ENCODE results near the gene SNX10.

The SNX10 gene

GRCh38 chr7:26307791-26308190 is 16.1 kb downstream of the SNX10 start:
- TF ChIP-seq CTCF (IDR thresholded peaks at IDR 0.05; ENCODE audit: low read depth, low read length, missing control alignments), result no peak
- DNase-seq (ENCODE audit: extremely low read depth, low read depth), result no peak
- no peak overlapping the region for H3K4me3 ChIP-seq (replicated peaks; ENCODE audit: low read depth, low read length)

DNA sequence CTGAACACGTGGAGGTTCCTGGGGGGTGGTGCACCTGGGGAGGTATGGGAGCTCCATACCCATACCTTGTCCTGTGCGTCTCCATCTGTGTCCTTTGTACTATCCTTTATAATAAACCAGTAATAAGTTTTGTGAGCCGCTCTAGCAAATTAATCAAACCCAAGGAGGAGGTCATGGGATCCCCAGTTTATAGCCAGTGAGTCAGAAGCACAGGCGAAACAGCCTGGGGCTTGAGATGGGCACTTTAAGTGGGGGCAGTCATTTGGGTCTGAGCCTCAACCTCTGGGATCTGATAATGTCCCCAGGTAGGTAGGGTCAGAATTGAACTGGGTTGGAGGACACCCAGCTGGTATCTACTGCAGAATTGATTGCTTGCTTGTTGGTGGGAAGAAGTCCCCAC is 16.9 kb downstream of the SNX10 start:
- no peak overlapping the region for H3K4me3 ChIP-seq (replicated peaks; ENCODE audit: low read depth, low read length)
- TF ChIP-seq CTCF (IDR thresholded peaks at IDR 0.05; ENCODE audit: low read depth, low read length, missing control alignments), result no peak
- DNase-seq (ENCODE audit: extremely low read depth, low read depth), result no peak

DNA sequence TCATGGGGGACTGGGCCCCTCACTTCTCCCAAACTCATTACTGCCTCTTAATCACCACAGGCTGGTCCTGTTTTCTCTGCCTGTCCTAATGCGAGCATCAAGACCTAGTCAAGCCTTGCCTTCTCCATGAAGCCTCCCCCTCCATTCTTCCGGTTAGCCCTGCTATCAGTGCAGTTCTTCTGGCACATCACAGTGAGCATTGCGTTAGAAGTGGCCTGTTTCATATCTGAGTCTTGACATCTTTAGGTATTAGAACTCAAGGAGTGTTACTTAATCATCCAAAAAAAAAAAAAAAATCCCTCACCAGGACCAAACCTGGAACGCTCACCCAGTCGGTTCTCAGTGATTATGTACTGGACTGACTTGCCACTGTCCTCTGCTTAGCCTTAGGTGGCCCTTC is 17.4 kb downstream of the SNX10 start:
- no peak overlapping the region for H3K4me3 ChIP-seq (replicated peaks; ENCODE audit: low read depth, low read length)
- TF ChIP-seq CTCF (IDR thresholded peaks at IDR 0.05; ENCODE audit: low read depth, low read length, missing control alignments), result no peak
- no peak for DNase-seq (ENCODE audit: extremely low read depth, low read depth)

DNA sequence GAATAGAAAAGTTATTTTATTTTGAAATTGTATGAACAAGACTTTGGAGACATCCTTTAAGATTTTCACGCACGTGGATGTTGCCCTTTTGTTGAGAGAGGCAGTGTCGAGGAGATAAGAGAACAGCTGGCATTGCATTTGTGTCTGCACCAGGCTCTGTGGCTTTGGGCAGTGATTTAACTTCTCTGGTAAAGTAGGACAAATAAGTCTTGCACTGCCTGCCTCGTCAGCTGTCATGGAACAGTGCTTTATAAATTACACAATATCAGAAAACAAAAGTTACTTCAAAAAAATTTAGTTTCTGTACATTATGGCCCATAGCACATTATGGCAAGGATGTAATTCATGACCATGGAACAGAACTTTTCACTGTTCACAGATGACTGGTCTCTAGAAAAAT is 20.1 kb downstream of the SNX10 start:
- no peak for DNase-seq (ENCODE audit: extremely low read depth, low read depth)
- no peak overlapping the region for H3K4me3 ChIP-seq (replicated peaks; ENCODE audit: low read depth, low read length)
- TF ChIP-seq CTCF (IDR thresholded peaks at IDR 0.05; ENCODE audit: low read depth, low read length, missing control alignments), result no peak

GRCh38 chr7:26317211-26317610 is 25.5 kb downstream of the SNX10 start:
- H3K4me3 ChIP-seq (replicated peaks; ENCODE audit: low read depth, low read length), result no peak overlapping the region
- no peak for TF ChIP-seq CTCF (IDR thresholded peaks at IDR 0.05; ENCODE audit: low read depth, low read length, missing control alignments)
- no peak for DNase-seq (ENCODE audit: extremely low read depth, low read depth)

- DNase-seq (ENCODE audit: extremely low read depth, low read depth), result no peak
- no peak for TF ChIP-seq CTCF (IDR thresholded peaks at IDR 0.05; ENCODE audit: low read depth, low read length, missing control alignments)
- H3K4me3 ChIP-seq (replicated peaks; ENCODE audit: low read depth, low read length), result no peak overlapping the region
Observed at GRCh38 chr7:26318921-26319320, 27.3 kb downstream of the SNX10 start.

DNA sequence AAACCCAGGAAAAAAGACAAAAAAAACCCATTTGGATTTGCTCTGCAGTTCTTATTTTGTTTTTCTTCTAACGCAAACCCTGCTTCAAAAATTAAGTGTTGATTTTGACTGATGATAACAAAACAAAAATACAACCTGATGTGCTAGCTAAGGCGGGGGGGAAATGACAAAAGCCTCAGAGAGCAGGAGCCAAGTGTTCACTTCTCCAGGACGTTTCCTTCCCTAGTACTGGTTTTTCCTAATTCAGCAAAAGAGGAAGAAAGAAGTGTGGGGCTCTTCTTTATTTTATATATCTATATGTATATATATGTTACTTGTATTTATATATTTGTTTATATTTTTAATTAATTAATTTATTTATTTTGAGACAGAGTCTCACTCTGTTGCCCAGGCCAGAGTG is 28.0 kb downstream of the SNX10 start:
- no peak overlapping the region for H3K4me3 ChIP-seq (replicated peaks; ENCODE audit: low read depth, low read length)
- no peak for TF ChIP-seq CTCF (IDR thresholded peaks at IDR 0.05; ENCODE audit: low read depth, low read length, missing control alignments)
- DNase-seq (ENCODE audit: extremely low read depth, low read depth), result no peak
